ENCODE data around the gene DPH2. TPM values are rescaled to one million over a fixed set of nuclear protein-coding genes. Genes with fewer than 3 reads are reported as not detected.
A peak's percentile ranks its signal among the peaks of the same experiment; 100 is the strongest.

The DPH2 gene
- total RNA-seq, 1 donor from 2014 or later: 14.8 TPM

DNA sequence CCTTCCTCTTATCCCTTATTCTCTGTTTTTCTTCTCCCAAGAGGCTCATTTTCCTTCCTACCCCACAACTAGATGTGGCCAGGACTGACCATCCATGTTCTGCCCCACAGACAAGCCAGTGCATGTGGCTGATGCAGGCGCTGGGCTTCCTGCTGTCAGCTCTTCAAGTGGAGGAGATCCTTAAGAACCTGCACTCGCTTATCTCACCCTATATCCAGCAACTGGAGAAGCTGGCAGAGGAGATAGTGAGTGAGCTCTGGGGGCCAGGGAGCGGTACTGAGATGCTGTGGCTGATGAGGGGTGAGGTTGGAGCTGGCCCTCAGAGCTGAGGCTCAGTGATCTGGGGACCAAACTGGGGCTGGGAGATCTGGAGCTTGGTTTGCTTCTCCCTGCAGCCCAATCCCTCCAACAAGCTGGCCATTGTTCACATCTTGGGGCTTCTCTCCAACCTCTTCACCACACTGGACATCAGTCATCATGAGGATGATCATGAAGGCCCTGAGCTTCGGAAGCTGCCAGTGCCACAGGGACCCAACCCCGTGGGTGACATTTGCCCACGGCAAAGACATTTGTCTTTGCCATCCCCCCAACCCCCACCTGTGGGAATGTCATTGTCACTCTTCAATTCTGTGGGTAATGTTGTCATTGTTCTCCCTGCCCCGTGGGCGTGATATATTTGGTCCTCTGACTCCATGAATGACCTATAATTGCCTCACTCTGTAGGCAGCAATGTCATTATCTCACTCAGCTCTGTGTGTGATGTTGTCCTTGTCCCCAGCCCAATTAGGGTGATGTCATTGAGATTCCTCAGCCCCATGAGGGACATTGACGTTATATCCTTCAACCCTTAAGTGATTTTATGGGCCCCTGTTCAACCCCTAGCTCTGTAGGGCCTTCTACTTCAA lies 11.2 kb upstream of the DPH2 start:
- intact Hi-C loops (cut with DNase I): no loop called here
- DNase-seq (ENCODE audit: missing footprints) (no peak), ATAC-seq (no peak)

DNA sequence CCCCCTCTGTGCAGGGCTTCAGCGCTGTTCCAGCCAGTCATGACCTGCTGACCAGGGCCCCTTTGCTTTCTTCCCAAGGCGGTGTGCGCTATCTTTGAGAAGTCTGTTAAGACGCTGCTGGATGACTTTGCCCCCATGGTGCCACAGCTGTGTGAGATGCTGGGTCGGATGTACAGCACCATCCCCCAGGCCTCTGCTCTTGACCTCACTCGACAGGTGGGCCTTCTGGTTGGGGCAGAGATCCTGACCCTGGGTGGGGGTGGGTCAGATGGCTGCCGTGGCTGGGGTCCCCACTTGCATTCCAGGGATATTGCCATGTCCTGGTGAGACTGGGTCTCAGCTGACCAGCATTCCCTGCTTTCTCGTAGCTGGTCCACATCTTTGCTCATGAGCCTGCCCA lies 9.0 kb upstream of the DPH2 start:
- intact Hi-C loops (cut with DNase I): no loop called here
- DNase-seq (ENCODE audit: missing footprints) (no peak), ATAC-seq (no peak)

DNA sequence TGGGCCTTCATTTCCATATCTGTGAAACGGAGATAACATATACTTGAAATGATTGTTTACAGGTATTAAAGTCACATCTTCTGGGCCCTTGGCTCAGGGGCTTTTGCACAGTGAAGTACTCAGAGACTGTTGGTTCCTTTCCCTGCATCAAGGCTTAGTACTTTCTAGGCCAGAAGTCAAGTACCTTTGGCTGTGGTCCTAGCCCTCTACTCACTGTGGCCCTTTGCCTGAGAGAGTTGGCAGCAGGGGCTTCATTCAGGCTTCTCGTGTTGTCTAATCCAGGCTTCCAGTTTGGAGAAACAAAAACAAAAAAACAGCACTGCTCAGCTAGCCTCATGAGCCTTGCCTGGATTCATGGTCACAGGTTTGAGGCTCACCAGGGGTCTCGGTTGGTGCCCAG lies 8.1 kb upstream of the DPH2 start:
- intact Hi-C loops (cut with DNase I): no loop called here
- DNase-seq (ENCODE audit: missing footprints) (no peak), ATAC-seq (no peak)

DNA sequence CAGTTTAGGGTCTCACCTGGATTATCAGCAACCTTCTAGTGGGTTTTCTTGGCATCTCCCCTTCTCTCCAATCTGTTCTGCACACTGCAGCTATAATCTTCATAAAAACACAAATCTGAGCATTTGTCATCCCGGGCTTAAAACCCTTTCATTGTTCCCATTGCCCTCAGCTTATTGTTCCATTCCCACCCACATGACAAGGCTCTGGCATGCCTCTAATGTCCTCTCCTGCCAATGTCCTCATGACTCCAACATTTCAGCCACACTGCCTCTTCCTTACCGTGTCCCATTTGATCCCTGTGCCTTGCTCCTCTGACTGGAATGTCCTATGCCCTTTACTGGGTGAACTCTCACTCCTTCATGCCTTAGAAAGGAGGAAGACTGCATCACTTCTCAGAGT lies 7.5 kb upstream of the DPH2 start:
- no peak for ATAC-seq
- no peak for DNase-seq (ENCODE audit: missing footprints)
- intact Hi-C loops (cut with DNase I): no loop called here

DNA sequence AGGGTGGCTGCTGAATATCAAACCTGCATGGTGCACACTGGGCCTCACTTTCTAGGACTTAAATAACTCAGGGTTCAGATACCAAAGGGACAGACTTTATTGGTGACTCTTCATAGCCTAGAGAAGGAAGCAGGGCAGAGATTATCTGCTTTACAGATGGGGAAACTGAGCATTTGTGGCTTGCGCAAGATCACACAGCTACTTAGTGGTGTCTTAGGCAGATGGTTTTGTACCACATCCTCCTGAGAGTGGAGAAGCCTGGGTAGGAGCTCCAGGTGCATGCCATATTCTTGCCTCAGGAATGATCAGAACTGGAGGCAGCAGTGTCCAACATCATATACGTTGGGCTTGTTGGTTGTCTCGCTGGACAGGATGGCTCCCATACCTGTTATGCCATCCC lies 6.8 kb upstream of the DPH2 start:
- intact Hi-C loops (cut with DNase I): no loop called here
- ATAC-seq (no peak), DNase-seq (ENCODE audit: missing footprints) (no peak)

DNA sequence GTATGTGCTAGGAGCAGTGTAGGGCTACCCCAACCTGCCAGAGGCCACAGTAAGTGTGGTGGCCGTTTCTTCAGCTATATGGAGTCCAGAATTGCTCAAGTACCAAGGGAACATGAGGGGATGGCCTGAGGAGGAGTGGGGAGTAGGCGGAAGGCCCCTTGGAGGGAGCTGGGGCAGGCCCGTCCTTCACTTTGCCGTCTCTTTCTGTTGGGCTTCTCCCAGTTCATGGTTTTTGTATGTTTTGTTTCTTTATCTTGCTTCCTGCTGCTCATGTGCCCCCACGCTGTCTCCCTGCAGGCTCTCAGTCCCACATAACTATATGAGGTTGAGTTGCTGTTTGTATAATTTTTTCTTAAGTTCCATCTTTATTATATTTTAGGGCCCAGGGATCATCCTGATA lies 5.9 kb upstream of the DPH2 start:
- no peak for DNase-seq (ENCODE audit: missing footprints)
- intact Hi-C loops (cut with DNase I): no loop called here
- ATAC-seq: no peak

DNA sequence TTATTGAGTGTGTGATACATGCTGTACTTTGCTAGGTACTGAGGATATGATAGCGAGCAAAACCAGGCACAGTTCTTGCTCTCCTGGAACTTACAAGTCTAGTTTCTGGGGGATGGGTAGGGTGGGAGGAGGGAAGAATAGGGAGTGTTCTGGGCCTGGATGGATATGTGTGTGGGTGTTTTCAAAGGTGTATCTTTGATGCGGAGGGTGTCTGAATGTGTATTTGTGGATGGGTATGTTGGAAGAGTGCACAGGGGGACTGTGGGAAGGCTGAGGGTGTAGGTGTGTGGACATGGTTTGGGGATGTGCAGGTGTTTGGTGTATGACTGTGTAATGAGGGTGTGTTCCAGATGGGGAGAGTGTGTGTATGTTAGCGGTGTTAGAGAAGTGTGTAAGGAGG lies 4.5 kb upstream of the DPH2 start:
- intact Hi-C loops (cut with DNase I): no loop called here
- ATAC-seq: no peak
- no peak for DNase-seq (ENCODE audit: missing footprints)

DNA sequence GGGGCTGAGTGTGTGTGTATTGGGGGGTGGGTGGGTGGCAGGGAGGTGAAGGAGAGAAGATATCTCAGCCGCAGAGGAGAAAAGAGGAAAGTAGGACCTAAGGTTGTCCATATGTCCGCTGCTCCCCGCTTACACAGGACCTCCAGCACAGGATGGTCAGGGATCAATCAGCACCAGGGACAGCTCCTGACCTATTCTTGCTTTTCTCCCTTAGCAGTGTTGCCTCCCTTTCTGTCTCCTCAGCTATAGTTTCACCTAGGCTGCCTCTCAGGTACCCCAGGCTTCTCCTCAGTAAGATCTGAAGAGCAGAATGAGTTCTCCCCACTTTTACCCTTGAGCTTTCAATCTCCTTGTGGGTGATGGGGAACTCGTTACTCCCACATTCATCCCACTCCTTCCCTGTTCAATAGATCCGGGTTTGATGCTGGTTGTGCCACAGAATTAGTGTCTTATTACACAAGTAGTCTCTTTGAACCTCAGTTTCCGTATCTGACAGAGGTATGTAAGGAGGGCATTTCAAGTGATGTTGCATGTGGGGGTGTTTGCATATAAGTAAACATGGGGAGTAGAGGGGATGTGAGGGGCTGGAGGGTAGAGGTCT lies 1.4 kb upstream of the DPH2 start:
- DNase-seq (ENCODE audit: missing footprints) (no peak), ATAC-seq (no peak)
- intact Hi-C loops (cut with DNase I): no loop called here

DNA sequence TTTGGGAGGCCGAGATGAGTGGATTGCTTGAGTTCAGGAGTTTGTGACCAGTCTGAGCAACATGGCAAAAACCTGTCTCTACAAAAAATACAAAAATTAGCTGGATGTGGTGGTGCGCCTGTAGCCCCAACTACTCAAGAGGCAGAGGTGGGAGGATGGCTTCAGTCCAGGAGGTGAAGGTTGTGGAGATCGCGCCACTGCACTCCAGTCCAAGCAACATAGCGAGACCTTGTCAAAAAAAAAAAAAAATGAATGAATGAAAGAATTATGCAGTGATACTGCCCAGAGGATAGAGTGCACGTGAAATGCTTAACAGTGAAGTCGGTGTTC lies 429 bp upstream of the DPH2 start:
- intact Hi-C loops (cut with DNase I): no loop called here
- DNase-seq (ENCODE audit: missing footprints): no peak

DNA sequence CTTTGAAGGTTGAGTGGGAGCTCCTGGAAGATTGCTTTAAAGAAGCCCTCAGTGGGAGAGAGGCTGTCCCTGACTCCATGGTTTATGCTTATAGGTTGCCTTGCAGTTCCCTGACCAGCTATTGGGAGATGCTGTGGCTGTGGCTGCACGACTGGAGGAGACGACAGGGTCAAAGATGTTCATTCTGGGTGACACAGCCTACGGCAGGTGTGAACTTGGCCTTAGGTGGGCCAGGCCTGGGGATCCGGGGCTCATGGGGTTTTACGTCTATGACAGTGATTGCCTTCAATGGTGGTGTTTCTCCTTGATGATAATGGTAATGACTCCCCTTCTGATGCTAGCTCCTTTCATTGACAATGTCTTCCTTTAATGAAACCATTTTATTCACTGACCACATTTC lies 692 bp downstream of the DPH2 start:
- DNase-seq (ENCODE audit: missing footprints): no peak
- intact Hi-C loops (cut with DNase I): no loop called here
- no peak for ATAC-seq

More for the DNA sequence above, 429 bp upstream of the DPH2 start:
- no peak for ATAC-seq

DNA sequence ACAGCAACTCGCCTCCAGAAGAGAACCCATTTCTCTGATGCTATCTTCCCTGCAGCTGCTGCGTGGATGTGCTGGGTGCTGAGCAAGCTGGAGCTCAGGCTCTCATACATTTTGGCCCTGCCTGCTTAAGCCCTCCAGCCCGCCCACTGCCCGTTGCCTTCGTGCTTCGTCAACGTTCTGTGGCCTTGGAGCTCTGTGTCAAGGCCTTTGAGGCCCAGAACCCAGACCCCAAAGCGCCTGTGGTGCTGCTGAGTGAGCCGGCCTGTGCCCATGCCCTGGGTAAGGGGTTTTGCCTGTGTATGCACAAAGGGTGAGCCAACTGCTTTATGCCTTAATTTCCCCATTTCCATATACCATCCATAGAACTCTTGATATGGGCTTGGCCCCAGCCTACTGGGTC lies 1.1 kb downstream of the DPH2 start:
- ATAC-seq (no peak), DNase-seq (ENCODE audit: missing footprints) (no peak)
- intact Hi-C loops (cut with DNase I): no loop called here

DNA sequence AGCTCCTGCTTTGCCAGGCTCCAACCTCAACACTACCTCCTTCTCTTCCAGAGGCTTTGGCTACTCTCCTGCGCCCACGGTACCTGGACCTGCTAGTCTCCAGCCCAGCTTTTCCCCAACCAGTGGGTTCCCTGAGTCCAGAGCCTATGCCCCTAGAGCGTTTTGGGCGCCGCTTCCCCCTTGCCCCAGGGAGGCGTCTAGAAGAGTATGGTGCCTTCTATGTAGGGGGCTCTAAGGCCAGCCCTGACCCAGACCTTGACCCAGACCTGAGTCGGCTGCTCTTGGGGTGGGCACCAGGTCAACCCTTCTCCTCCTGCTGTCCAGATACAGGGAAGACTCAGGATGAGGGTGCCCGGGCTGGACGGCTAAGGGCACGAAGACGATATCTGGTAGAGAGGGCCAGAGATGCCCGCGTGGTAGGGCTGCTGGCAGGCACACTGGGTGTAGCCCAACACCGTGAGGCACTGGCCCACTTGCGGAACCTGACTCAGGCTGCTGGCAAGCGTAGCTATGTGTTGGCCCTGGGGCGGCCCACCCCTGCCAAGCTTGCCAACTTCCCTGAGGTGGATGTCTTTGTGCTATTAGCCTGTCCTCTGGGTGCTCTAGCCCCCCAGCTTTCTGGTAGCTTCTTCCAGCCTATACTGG lies 1.6 kb downstream of the DPH2 start:
- intact Hi-C loops (cut with DNase I): no loop called here
- DNase-seq (ENCODE audit: missing footprints) (no peak), ATAC-seq (no peak)

DNA sequence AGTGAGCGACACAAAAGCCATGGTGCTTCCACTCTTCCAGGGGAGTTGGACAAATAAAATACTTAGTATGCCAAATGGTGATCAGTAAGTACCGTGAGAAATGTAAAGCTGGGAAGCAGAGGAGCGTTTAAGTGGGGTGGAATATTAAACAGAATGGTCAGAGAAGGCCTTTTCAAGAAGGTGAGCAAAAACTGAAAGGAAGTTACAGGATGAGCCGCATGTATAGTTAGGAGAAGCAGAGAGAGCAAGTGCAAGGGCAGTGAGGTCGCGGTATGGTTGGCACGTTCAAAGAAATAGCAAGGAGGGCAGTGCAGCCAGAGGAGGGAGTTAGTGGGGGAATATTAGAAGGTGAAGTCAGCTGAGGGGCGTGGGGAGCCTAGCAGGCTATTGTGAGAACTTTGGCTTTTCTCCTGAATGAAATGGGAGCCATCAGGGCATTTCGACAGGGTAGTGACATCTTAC lies 4.2 kb downstream of the DPH2 start:
- ATAC-seq: no peak
- intact Hi-C loops (cut with DNase I): loop anchor here (1.0 kb wide), 1 partner anchor 28 kb away; the partner anchor contains the start of gene IPO13
- DNase-seq (ENCODE audit: missing footprints): no peak

DNA sequence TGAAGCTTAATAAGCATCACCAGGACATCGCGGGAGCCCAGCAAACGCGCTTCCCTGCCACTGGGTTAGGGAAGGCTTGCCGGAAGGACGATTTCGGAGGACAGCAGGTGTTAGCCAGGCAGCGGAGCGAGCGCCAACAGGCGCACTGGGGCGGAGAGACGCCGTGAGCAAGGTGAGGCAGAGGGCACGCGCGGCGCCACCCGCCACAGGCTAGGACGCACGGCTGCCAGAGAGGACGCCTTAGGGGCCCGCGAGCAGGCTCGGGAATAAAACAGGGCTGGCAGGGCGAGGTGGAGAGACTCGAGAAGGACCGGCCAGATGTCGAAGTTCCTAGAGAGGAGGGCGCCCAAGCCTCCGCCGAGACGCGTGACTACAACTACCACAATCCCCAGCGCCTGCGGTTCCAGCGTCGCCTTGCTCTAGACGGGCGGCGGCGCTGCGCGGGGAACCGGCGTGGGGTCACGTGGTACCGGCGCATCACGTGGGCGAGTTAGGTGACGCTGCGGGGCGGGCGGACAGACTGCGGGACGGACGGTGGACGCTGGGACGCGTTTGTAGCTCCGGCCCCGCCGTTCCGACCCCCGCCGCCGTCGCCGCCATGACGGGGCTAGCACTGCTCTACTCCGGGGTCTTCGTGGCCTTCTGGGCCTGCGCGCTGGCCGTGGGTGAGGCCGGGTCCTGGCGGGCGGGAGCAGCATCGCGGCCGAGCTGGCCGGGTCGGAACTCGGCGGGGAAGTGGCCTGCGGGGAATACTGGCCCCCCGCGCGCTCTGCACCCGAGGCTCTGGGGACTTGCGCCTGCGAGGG lies 4.8 kb downstream of the DPH2 start, which contains the start of gene ATP6V0B:
ATP6V0B (plus strand) TSS at position 518 of the 806 bp plus-strand sequence; CDS start at position 599, 81 bp downstream.
- ATAC-seq (peak; percentile 91), DNase-seq (ENCODE audit: missing footprints) (peak; percentile 99)
- intact Hi-C loops (cut with DNase I): loop anchor here (1.0 kb wide), 1 partner anchor 28 kb away; the partner anchor contains the start of gene IPO13

DNA sequence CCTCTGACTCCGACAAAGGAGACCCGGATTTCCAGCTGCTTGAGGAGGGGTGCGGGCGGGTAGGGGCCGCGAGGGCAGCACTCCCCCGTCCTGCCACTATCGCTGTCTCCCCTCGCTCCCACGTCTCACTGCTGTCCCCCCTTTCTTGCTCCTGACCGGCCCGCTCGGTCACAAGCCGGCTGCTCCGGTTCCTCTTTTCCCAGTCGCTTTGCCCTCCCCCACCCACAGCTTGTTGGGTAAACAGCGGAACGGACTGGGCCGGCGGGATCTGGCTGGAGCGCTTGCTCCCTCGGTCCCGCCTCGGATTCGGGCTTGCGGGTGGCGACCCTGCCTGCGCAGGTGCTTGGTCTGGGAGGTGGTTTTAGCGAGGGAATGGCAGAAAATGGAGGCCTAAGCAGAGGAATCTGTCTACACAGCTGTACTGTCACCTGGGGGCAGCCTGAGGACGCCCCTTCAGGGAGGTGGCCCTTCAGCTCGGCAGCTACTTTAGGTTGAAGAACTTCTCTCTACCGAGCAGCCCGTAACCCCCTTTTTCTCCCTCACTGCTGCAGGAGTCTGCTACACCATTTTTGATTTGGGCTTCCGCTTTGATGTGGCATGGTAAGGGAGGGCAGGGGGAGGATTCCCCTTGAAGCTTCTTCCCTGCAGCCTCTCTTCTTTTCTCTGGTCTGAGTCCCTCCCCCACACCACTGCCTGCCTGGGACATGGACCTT lies 5.6 kb downstream of the DPH2 start:
- intact Hi-C loops (cut with DNase I): no loop called here
- DNase-seq (ENCODE audit: missing footprints) (peak; percentile 88), ATAC-seq (peak; percentile 14)

DNA sequence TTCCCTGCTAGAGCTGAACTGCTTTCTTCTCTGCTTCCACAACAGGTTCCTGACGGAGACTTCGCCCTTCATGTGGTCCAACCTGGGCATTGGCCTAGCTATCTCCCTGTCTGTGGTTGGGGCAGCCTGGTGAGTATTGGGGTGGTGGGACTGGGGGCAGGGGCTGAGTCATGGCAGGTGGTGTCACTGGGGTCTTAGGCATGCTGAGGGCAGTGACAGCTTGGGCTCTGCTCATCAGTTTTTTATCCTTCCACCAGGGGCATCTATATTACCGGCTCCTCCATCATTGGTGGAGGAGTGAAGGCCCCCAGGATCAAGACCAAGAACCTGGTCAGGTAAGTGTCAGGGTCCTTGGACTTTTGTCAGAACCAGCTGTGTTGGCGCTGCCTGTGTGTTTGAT lies 6.2 kb downstream of the DPH2 start:
- ATAC-seq (no peak), DNase-seq (ENCODE audit: missing footprints) (peak; percentile 37)
- intact Hi-C loops (cut with DNase I): no loop called here

DNA sequence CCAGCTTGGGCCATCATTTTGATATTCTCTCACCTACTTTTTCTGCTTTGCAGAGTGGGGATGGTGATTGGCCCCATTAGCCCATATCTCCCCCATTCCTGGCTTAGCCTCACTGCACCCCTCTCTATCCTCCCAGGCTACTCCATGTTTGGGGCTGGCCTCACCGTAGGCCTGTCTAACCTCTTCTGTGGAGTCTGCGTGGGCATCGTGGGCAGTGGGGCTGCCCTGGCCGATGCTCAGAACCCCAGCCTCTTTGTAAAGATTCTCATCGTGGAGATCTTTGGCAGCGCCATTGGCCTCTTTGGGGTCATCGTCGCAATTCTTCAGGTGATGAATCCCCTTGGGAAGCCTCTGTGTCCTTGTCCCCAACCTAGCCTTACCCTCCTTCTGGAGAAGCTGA lies 7.1 kb downstream of the DPH2 start:
- ATAC-seq (no peak), DNase-seq (ENCODE audit: missing footprints) (peak; percentile 30)
- intact Hi-C loops (cut with DNase I): no loop called here
